GM12874 (cell line): ENCODE results near the gene ZNF746.

ENCODE experiments used
- CTCF ChIP-seq: IDR thresholded peaks from 2 replicates; pipeline ENCODE4 v1.5.1; 2011; ENCODE audit warnings: low read depth, mild to moderate bottlenecking, control low read depth, low read length, moderate library complexity; ENCODE audit not compliant: insufficient read depth

The ZNF746 gene

GRCh38 chr7:149430192-149430591 is 67.4 kb downstream of the ZNF746 start:
- TF ChIP-seq CTCF = no peak

DNA sequence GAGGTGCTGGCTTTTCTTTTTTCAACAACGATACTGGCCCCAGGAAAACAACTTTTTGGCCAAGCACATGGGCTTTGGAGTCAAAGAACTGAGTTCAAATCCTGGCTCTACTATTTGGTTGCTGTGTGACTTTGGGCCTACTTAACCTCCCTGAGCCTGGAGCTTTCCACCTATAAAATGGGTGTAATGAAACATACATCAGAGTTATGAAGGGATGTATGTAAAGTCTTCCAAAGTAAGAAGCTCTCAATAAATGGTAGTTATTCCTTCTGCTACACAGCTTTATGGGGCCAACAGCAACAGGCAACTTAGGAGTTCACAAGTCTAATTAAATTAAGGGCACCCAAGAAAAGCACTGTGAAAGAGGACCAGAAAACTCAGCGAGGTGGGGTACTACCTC is 69.7 kb downstream of the ZNF746 start:
- no peak for TF ChIP-seq CTCF

- no peak for TF ChIP-seq CTCF
Measured at GRCh38 chr7:149427096-149427680, 70.4 kb downstream of the ZNF746 start.

DNA sequence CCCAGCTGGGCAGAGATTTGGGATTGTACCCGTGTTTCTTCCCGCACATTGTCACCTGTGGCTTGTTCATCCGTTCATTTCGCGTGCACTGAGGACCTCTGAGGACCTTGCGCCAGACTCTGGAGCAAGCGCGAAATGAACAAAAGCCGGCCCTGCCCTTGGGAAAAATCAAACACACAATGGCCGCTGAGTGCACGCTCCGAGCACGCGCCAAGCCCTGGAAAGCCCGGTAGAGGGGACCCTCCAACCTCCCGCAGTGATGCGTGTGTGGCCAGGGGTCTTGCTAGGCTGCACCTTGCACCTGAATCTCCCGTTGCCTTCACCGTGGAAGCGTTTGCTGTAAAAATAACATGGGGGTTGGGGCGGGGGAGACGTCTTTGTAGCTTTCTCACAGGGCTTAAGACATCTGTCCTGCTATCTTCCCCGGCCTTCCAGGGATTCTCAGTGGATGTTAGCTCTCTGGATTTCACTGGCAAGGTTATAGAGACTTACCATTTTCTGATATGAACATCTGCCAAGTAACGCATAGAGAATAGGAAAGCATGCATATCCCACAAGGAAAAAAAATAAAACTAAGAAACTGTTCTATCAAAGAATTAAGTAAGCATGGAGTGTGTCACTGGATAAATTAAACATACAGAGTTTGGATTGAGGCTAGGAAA is 74.0 kb downstream of the ZNF746 start:
- TF ChIP-seq CTCF = no peak

GRCh38 chr7:149422914-149423301 is 74.7 kb downstream of the ZNF746 start:
- TF ChIP-seq CTCF = no peak
